Endothelial cell of umbilical vein (primary cell): Measurements from ENCODE around the gene STARD13. TPM values are rescaled to one million over a fixed set of nuclear protein-coding genes. Genes with fewer than 3 reads are reported as not detected.
"Not testable (repeated sequence)": the region's sequence is repeated elsewhere in the genome, so short reads cannot be mapped to it uniquely, and the experiment has no call there.

Experiments
- BruUV-seq: library from RNA; stranded (reverse); fragments of 400-500 nt; replicated peaks from 2 replicates; lab custom pipeline; 2021; lab: Mats Ljungman, UMichigan
- CTCF ChIA-PET: fragments of 300-600, 350-600 bp; sonication (Branson Sonifier 250); formaldehyde crosslinking; loops from one replicate; lab custom pipeline; 2021; ENCODE audit warnings: antibody characterized with exemption, inconsistent platforms; lab: Charles Lee
- POLR2A ChIA-PET: fragments of 300-600, 350-600 bp; sonication (Branson Sonifier 250); formaldehyde crosslinking; loops from one replicate; lab custom pipeline; 2021; ENCODE audit warnings: antibody characterized with exemption, inconsistent platforms; lab: Charles Lee
- DNase-seq: peaks from one replicate; pipeline ENCODE4 v3.0.0-alpha.2; 2011; ENCODE audit warnings: low read depth, low spot score
- FAIRE-seq: peaks from 2 replicates; lab custom pipeline; 2011; peaks lifted over from hg19 to GRCh38; lab: Jason Lieb, UNC
- H2AFZ ChIP-seq: 2 replicates; pipeline ENCODE4 v1.6.0; 2012; ENCODE audit warnings: low read depth, low read length, control low read depth, inconsistent platforms
- H3K27ac ChIP-seq: 2 replicates; pipeline ENCODE4 v1.5.1; 2011; ENCODE audit warnings: low read depth, mild to moderate bottlenecking, control low read depth, low read length, moderate library complexity; ENCODE audit not compliant: insufficient read depth
- H3K27me3 ChIP-seq, 2 experiments: 2 replicates each; pipeline versions ENCODE4 v1.6.0 to v1.6.1; 2011; ENCODE audit warnings: low read length in 2 of 2, mixed read lengths in 1 of 2; ENCODE audit not compliant: control insufficient read depth in 2 of 2, insufficient read depth in 2 of 2
- H3K36me3 ChIP-seq, 2 experiments: 2 replicates in 1 of 2; 3 replicates in 1 of 2; pipeline ENCODE4 v1.5.1; 2011; ENCODE audit warnings: low read length in 2 of 2, mild to moderate bottlenecking in 1 of 2, moderate library complexity in 1 of 2; ENCODE audit not compliant: control insufficient read depth in 2 of 2, insufficient read depth in 2 of 2; ENCODE audit errors: extremely low read depth in 1 of 2
- H3K4me1 ChIP-seq: 3 replicates; pipeline ENCODE4 v1.5.1; 2011; ENCODE audit warnings: mild to moderate bottlenecking, low read length; ENCODE audit not compliant: control insufficient read depth, insufficient read depth; ENCODE audit errors: extremely low read depth
- H3K4me2 ChIP-seq: 2 replicates; pipeline ENCODE4 v1.6.1; 2011; ENCODE audit warnings: low read length, control low read depth, mixed read lengths; ENCODE audit not compliant: insufficient read depth
- H3K4me3 ChIP-seq, 3 experiments: fragments of 200-600 bp in 1 of 3; sonication (generic), shearing (Covaris generic) in 1 of 3; replicated peaks in 1 of 3; 2 replicates each; pipeline ENCODE4 v1.5.1; 2011 to 2016; ENCODE audit warnings: control low read depth in 3 of 3, low read length in 3 of 3, mild to moderate bottlenecking in 2 of 3, inconsistent platforms in 1 of 3, low read depth in 1 of 3, moderate library complexity in 1 of 3; ENCODE audit not compliant: insufficient read depth in 1 of 3
- H3K79me2 ChIP-seq: 2 replicates; pipeline ENCODE4 v1.6.0; 2012; ENCODE audit warnings: low read length, inconsistent platforms; ENCODE audit not compliant: control insufficient read depth, insufficient read depth
- H3K9ac ChIP-seq: replicated peaks from 2 replicates; pipeline ENCODE3; 2011; ENCODE audit warnings: low read length, control low read depth; ENCODE audit not compliant: insufficient read depth; ENCODE audit errors: extremely low read depth
- H3K9me1 ChIP-seq: replicated peaks from 3 replicates; pipeline ENCODE4 v1.6.0; 2011; ENCODE audit warnings: mild to moderate bottlenecking, low read length; ENCODE audit not compliant: control insufficient read depth, insufficient read depth; ENCODE audit errors: extremely low read depth
- H3K9me3 ChIP-seq: replicated peaks from 2 replicates; pipeline ENCODE4 v1.5.1; 2012; ENCODE audit warnings: low read length, inconsistent platforms; ENCODE audit not compliant: control insufficient read depth, insufficient read depth
- H4K20me1 ChIP-seq: replicated peaks from 2 replicates; pipeline ENCODE3; 2011; ENCODE audit warnings: mild to moderate bottlenecking, low read length; ENCODE audit not compliant: control insufficient read depth, insufficient read depth; ENCODE audit errors: extremely low read depth
- EZH2 ChIP-seq: IDR thresholded peaks from 2 replicates; pipeline ENCODE4 v1.6.1; 2012; ENCODE audit warnings: borderline replicate concordance, low read depth, mild to moderate bottlenecking, moderate library complexity, low read length, inconsistent platforms; ENCODE audit not compliant: severe bottlenecking
- FOS ChIP-seq: IDR thresholded peaks from 2 replicates; pipeline ENCODE4 v1.6.1; 2011; ENCODE audit warnings: mild to moderate bottlenecking, low read length, moderate library complexity, borderline replicate concordance; ENCODE audit not compliant: insufficient read depth
- GATA2 ChIP-seq: IDR thresholded peaks from 2 replicates; pipeline ENCODE4 v1.7.0; 2011; ENCODE audit warnings: low read depth, mild to moderate bottlenecking, moderate library complexity, mixed read lengths, low read length; ENCODE audit not compliant: insufficient read length, insufficient read depth
- JUN ChIP-seq: IDR thresholded peaks from 2 replicates; pipeline ENCODE4 v1.6.1; 2011; ENCODE audit warnings: borderline replicate concordance, low read depth; ENCODE audit not compliant: insufficient read length, insufficient read depth
- MAX ChIP-seq: IDR thresholded peaks from 2 replicates; pipeline ENCODE4 v1.6.1; 2011; ENCODE audit not compliant: insufficient read depth, insufficient read length
- MYC ChIP-seq: IDR thresholded peaks from one replicate; pipeline ENCODE4 v1.6.1; 2011; ENCODE audit warnings: mild to moderate bottlenecking, low read depth, low read length
- POLR2A ChIP-seq: IDR thresholded peaks from 2 replicates; pipeline ENCODE4 v1.6.1; 2012; ENCODE audit warnings: low read depth, mild to moderate bottlenecking, control low read depth, low read length
- POLR2AphosphoS5 ChIP-seq: IDR thresholded peaks from 2 replicates; pipeline ENCODE4 v1.6.1; 2012; ENCODE audit warnings: low read depth, mild to moderate bottlenecking, control low read depth, low read length, moderate library complexity; ENCODE audit not compliant: insufficient read depth
- dilution Hi-C: fragments of 300-500 bp; cut with MboI; formaldehyde crosslinking; loops from one replicate; pipeline ENCODE4 v1.15.0; 2019; ENCODE audit warnings: low sequenced_read_pairs; ENCODE audit not compliant: extremely low pct_ligation_motif_present
- intact Hi-C: fragments of 100-400 bp; cut with micrococcal nuclease; formaldehyde crosslinking; loops from one replicate; pipeline ENCODE4 v1.10.0; 2022
- polyA plus RNA-seq, 4 experiments: library from polyadenylated mRNA; depleted of rRNA in 3 of 4; stranded (reverse) in 3 of 4; unstranded in 1 of 4; fragments of >200 nt; gene quantifications; 2 replicates each; pipeline versions ENCODE4 v1.2.1 to v1.2.3, GENCODE V29; 2011 to 2012; ENCODE audit warnings: missing spikeins in 1 of 4
- total RNA-seq: library from RNA; stranded (reverse); gene quantifications from 2 replicates; pipeline ENCODE4 v1.2.3, GENCODE V29; 2021
- TF ChIP-seq, protein P1 (sequence below), 2 donors: IDR thresholded peaks; 1 replicate in 1 of 2; 2 replicates in 1 of 2; pipeline ENCODE4 v1.5.1; 2011; ENCODE audit warnings: low read length in 2 of 2, mild to moderate bottlenecking in 2 of 2, moderate library complexity in 2 of 2, control low read depth in 1 of 2, inconsistent platforms in 1 of 2, low read depth in 1 of 2; ENCODE audit not compliant: insufficient read depth in 1 of 2; ENCODE audit errors: extremely low read depth in 1 of 2

Gene STARD13
- total and polyA plus RNA-seq, 2 donors (not counting 3 experiments of a cell fraction or from before 2014, with no cell fraction given): 11.0 to 47.7 TPM

DNA sequence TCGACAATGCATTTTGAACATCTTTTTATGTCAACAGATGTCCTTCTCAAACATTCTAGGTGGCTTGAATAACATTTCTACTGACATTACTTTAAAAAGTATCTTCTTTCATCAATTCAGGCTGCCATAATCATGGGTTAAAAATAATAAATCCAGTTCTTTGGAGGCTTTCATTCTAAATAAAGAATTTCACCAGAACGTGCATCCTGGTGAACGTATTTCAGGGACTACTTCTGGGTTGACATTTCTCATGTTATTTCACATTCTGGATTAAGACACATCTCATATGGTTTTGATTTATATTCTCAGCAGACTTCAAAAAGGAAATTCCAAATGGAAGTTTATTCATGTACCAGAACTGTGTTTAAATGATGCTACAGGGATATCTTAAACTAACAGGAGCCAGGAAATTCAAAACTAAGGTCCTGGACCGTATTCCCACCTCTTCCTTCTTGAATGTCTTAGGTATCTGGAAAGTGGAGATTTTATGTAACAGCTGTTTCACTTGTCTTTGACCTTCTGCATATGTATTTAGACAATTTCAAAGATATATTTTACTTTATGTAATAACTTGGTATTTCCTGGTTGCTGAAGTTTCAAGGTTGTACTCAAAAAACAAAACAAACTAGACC is 107.2 kb downstream of the STARD13 start:
- Histone ChIP-seq H4K20me1 (no peaks in the 10 kb centered on the region), H3K9me1 (no peaks in the 10 kb centered on the region), H3K4me2 (no peak overlapping the region), H2AFZ (no peak overlapping the region), H3K9me3 (no peaks in the 10 kb centered on the region), H3K36me3 (no peaks in the 10 kb centered on the region), H3K4me1 (no peaks in the 10 kb centered on the region), H3K27me3 (no peaks in the 10 kb centered on the region), H3K9ac (no peak overlapping the region), H3K4me3 (no peak overlapping the region), H3K79me2 (peaks cover 74% of the 10 kb centered on the region), H3K27ac (no peak overlapping the region)
- CTCF ChIA-PET: no interaction called here
- POLR2A ChIA-PET: no interaction called here
- peak; percentile 8 for FAIRE-seq
- intact Hi-C loops (no loop called here), dilution Hi-C loops (no loop called here)
- TF ChIP-seq EZH2: no peak
- TF ChIP-seq FOS: no peak
- TF ChIP-seq MYC: no peak
- TF ChIP-seq POLR2A: no peak
- no peak for TF ChIP-seq MAX
- no peak for TF ChIP-seq POLR2AphosphoS5
- TF ChIP-seq, protein P1, sequence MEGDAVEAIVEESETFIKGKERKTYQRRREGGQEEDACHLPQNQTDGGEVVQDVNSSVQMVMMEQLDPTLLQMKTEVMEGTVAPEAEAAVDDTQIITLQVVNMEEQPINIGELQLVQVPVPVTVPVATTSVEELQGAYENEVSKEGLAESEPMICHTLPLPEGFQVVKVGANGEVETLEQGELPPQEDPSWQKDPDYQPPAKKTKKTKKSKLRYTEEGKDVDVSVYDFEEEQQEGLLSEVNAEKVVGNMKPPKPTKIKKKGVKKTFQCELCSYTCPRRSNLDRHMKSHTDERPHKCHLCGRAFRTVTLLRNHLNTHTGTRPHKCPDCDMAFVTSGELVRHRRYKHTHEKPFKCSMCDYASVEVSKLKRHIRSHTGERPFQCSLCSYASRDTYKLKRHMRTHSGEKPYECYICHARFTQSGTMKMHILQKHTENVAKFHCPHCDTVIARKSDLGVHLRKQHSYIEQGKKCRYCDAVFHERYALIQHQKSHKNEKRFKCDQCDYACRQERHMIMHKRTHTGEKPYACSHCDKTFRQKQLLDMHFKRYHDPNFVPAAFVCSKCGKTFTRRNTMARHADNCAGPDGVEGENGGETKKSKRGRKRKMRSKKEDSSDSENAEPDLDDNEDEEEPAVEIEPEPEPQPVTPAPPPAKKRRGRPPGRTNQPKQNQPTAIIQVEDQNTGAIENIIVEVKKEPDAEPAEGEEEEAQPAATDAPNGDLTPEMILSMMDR (IDR thresholded peaks at IDR 0.05; ENCODE audit: extremely low read depth in 1 of 2, insufficient read depth in 1 of 2, low read depth in 1 of 2, low read length in 2 of 2): no peak
- no peak for TF ChIP-seq GATA2
- TF ChIP-seq JUN: no peak
- peak; percentile 33 for DNase-seq
- BruUV-seq: no TSS peak

DNA sequence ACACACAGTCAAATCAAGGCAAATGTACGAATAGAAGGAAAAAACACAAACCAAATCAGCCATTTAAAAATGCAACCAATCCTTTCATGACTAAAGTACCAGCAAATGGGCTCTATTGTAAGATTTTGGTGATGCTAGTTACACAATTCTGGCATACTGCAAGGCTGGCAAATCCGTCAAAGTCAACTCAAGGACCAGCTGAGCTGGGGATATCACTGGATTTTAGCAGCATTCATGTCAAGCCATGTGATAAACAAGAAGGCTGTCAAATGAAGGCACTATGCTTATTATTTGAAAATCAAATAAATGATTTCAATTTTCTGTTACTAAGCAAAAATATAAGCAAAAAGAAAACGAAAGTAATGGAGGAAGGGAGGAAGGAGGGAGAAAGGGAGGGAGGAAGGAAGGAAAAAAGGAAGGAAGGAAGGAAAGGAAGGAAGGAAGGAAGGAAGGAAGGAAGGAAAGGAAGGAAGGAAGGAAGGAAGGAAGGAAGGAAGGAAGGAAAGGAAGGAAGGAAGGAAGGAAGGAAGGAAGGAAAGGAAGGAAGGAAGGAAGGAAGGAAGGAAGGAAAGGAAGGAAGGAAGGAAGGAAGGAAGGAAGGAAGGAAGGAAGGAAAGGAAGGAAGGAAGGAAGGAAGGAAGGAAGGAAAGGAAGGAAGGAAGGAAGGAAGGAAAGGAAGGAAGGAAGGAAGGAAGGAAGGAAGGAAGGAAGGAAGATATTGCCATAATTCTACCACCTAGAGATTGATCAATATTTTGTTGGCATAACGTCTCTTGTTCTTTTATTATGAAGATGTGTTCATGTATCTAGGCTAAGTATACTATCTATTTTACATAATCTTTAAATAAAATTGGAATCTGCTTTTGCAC is 108.0 kb downstream of the STARD13 start:
- FAIRE-seq, dilution Hi-C loops, BruUV-seq: not testable (repeated sequence)

More for the DNA sequence above, 108.0 kb downstream of the STARD13 start:
- H4K20me1 ChIP-seq, H3K36me3 ChIP-seq, H3K9ac ChIP-seq, CTCF ChIA-PET, H3K9me3 ChIP-seq, H3K27me3 ChIP-seq, POLR2A ChIA-PET, H3K4me1 ChIP-seq, H3K9me1 ChIP-seq, H3K4me2 ChIP-seq, H2AFZ ChIP-seq, intact Hi-C loops, H3K4me3 ChIP-seq, H3K27ac ChIP-seq, DNase-seq: not testable (repeated sequence)
- H3K79me2 ChIP-seq: peaks cover 69% of the 10 kb centered on the region
